Adipocyte (in vitro differentiated cells): ENCODE results near the gene RHOBTB3.
A peak's percentile ranks its signal among the peaks of the same experiment; 100 is the strongest.

Experiments
- DNase-seq: peaks from one replicate; pipeline ENCODE4 v3.0.0-alpha.2; 2015; ENCODE audit warnings: low read depth
- H3K27me3 ChIP-seq: replicated peaks from 2 replicates; pipeline ENCODE4 v1.7.0; 2013; ENCODE audit warnings: mild to moderate bottlenecking, low read length, moderate library complexity; ENCODE audit not compliant: control insufficient read depth, insufficient read depth
- H3K36me3 ChIP-seq: 2 replicates; pipeline ENCODE4 v1.7.0; 2013; ENCODE audit warnings: low read length, mild to moderate bottlenecking, moderate library complexity; ENCODE audit not compliant: control insufficient read depth, insufficient read depth, severe bottlenecking
- H3K4me1 ChIP-seq: 2 replicates; pipeline ENCODE4 v1.7.0; 2013; ENCODE audit warnings: mild to moderate bottlenecking, low read length, moderate library complexity; ENCODE audit not compliant: control insufficient read depth, insufficient read depth
- H3K4me3 ChIP-seq: 2 replicates; pipeline ENCODE4 v1.7.0; 2013; ENCODE audit warnings: mild to moderate bottlenecking, low read length, moderate library complexity
- H3K9ac ChIP-seq: 2 replicates; pipeline ENCODE4 v1.7.0; 2013; ENCODE audit warnings: mild to moderate bottlenecking, low read length, moderate library complexity
- H3K9me3 ChIP-seq: 2 replicates; pipeline ENCODE4 v1.7.0; 2013; ENCODE audit warnings: mild to moderate bottlenecking, low read length, moderate library complexity; ENCODE audit not compliant: control insufficient read depth

The RHOBTB3 gene

DNA sequence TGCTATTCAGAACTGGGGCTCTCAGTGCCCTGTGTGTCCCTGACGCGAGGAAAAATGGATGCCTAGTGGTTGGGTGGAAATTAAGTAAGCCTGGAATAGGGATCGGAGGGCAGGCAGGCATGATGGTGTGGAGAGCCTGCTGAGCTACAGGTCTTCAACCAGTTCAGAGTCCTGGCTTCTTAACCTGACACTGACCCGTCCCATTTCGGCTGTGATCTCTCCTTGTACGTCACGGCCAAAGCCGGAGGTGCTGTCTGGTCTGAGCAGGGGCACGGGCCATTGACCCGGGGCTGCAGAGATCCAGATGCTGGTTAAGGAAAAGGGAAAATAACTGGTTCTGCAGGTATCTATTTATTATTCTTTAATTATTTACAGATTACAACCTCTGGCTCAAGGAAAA is 27.9 kb downstream of the RHOBTB3 start:
- Histone ChIP-seq H3K4me3 (no peak overlapping the region), H3K36me3 (peaks cover 59% of the 10 kb centered on the region)
- no peak for DNase-seq

DNA sequence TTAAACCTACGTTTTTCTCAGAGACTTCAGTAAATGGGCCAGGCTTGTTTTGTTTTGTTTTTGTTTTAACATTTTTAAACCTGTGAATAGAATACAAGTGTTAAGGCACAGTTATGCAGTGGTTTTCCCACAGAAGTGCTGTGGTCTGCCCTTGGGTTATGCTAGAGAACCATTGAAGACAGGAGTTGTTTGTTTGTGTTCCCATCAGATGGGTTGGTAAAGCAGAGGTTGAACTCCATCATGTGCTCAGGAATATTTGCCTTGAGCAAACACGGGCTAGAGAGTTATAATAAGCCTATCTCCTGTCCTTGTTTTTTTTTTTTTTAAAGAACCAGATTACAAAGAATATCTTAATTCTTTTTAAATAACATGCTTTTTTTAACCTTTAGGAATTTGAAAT is 28.5 kb downstream of the RHOBTB3 start:
- no peaks in the 10 kb centered on the region for H3K27me3 ChIP-seq
- peak overlapping the region; percentile 23 for H3K4me3 ChIP-seq
- peak; percentile 69 for DNase-seq
- H3K36me3 ChIP-seq, result peaks cover 59% of the 10 kb centered on the region
- peak overlapping the region; percentile 39 for H3K9ac ChIP-seq
- H3K4me1 ChIP-seq, result peaks cover 55% of the 10 kb centered on the region
- H3K9me3 ChIP-seq, result no peaks in the 10 kb centered on the region

More for the DNA sequence above, 27.9 kb downstream of the RHOBTB3 start:
- Histone ChIP-seq H3K27me3 (no peaks in the 10 kb centered on the region), H3K4me1 (peaks cover 58% of the 10 kb centered on the region), H3K9me3 (no peaks in the 10 kb centered on the region), H3K9ac (peak overlapping the region; percentile 39)

DNA sequence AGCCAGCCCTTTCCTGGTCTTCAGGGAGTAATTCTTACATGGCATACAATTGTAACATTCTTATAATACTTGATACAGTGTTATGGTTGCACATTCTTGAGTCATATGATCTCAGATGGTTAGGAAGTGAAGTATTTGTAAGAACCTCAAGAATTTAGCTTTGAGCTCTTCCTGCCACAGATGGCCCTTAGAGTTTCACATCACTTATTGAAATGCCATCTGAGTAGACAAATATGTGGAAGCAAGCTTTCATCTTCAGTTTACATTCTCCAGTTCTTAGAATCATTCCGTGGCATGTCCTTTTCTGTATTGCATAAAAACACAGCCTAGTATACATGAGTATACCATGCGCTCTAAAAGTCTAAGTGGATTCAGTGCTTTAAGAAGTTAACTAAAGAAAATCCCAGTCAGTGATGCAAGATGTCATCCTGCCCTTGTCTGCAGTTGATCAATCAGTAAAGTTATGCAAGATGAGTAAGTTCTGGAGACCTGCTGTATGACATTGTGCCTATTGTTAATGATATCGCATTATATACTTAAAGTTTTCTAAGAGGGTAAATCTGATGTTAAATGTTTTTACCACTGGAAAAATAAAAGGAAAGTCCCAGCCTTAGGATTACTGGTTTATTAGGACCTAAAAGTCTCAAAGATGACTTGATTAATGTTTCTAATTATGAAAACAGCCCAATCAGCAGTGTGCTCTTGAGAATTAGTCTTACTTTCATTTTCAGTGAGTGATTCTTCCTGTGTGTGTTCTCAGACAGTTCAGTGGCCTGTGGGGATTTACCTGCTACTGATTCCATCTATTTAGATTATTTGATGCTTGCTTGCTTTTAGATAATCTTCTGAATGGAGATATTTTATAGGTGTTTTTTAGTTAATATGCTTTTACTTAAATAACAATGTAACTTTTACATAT is 29.4 kb downstream of the RHOBTB3 start:
- peaks cover 60% of the 10 kb centered on the region for H3K36me3 ChIP-seq
- H3K4me3 ChIP-seq, result peak overlapping the region; percentile 67
- DNase-seq, result peak; percentile 90
- no peaks in the 10 kb centered on the region for H3K9me3 ChIP-seq
- H3K9ac ChIP-seq, result peak overlapping the region; percentile 20
- no peaks in the 10 kb centered on the region for H3K27me3 ChIP-seq
- peaks cover 52% of the 10 kb centered on the region for H3K4me1 ChIP-seq

DNA sequence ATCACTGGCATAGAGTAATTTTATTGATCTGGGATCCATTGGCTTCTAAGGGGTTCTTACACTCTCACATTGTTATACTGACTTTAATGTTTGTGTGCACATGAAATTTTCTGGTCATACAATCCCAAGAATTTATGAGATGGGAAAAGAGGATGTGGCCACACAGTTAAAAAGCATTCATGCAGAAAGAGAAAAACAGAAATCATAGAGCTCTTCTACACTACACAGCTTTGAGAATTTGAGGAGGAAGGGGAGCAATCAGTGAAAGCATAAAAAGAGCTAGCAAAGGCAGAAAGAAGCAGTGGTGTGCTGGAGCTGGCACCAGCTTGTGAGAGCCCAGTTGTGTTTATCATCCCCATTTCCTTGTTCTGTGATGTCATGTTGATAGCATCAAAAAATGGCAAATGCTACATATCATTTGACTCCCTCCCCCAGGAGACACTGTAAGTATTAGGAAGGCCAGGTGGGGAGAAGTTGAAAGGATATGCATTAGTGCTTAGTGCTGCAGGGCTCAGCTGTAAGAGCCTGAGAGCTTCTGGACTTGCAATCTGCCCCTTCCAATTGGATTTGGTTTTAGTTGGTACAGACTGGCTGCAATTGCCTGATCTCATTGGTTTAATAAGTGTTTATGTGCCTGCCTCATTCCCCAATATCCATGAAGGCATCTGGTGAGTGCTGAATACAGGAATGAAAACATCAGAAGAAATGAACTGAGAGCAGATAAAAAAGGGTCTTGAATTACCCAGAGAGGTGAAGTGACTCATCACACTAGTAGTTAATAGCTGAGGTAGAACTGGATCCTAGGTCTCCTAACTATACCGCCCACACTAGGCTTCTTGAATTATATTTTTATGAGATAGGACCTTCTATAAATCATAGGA is 30.9 kb downstream of the RHOBTB3 start:
- Histone ChIP-seq H3K9me3 (no peaks in the 10 kb centered on the region), H3K9ac (no peak overlapping the region), H3K36me3 (peaks cover 54% of the 10 kb centered on the region), H3K27me3 (no peaks in the 10 kb centered on the region), H3K4me1 (peaks cover 52% of the 10 kb centered on the region), H3K4me3 (no peak overlapping the region)
- DNase-seq, result no peak

DNA sequence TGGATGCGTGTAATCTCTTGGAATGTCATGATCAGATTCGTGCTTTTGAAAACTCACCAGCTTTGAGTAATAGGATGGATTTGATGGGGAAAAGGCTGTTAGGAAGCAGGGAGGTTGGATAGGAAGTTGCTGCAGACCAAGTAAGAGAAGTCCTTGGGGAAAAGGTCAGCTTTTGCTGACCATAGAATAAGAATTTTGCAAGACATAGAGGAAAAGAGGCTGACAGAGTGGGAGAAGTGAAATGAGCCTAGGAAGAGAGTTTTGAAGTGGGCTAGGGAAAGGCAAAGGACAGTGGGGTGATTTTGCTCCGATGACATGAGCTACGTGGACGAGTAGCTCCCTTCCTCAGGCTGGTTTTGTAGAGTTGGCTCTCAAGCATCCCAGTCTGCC is 31.5 kb downstream of the RHOBTB3 start:
- Histone ChIP-seq H3K4me3 (no peak overlapping the region), H3K4me1 (peaks cover 52% of the 10 kb centered on the region), H3K27me3 (no peaks in the 10 kb centered on the region), H3K9me3 (no peaks in the 10 kb centered on the region), H3K9ac (no peak overlapping the region), H3K36me3 (peaks cover 54% of the 10 kb centered on the region)
- DNase-seq, result no peak

DNA sequence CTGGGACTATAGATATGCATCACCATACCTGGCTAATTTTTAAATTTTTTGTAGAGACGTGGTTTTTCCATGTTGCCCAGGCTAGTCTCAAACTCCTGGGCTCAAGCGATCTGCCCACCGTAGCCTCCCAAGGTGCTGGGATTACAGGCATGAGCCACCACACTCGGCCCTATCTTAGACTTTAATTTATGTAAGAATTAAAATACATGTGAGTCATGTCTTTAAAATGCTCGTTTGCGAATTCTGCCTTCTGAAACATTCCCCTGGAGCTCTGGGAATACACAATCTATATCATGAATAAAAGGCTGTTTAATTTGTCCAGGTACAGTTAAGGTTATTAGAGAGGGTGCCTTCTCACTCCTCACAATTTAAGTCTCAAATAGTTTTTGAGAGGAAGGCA is 32.8 kb downstream of the RHOBTB3 start:
- Histone ChIP-seq H3K9me3 (no peaks in the 10 kb centered on the region), H3K36me3 (peaks cover 54% of the 10 kb centered on the region)

DNA sequence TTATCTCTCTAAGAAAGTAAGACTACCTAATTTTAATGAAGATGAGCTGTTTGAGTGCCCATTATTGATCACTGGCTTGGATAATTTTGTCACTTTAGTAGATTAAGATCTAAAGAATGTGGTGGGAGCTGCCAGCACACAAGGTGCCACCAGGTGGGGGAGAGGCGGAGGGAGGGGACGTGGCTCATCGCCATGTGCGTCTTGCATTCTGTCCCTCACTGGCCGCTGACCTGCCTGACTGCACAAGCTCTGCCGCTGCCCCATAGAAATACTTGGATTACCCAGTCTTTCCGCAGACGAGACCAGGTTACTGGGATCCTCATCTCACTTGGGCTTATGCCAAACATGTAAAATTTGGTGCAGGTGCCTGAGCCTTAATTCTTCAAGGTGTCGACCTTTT is 37.6 kb downstream of the RHOBTB3 start:
- Histone ChIP-seq H3K36me3 (peaks cover 91% of the 10 kb centered on the region), H3K9me3 (no peaks in the 10 kb centered on the region), H3K4me1 (peaks cover 5% of the 10 kb centered on the region), H3K27me3 (no peaks in the 10 kb centered on the region), H3K4me3 (no peak overlapping the region), H3K9ac (no peak overlapping the region)
- no peak for DNase-seq

More for the DNA sequence above, 32.8 kb downstream of the RHOBTB3 start:
- Histone ChIP-seq H3K9ac (no peak overlapping the region), H3K4me1 (peaks cover 47% of the 10 kb centered on the region), H3K27me3 (no peaks in the 10 kb centered on the region), H3K4me3 (no peak overlapping the region)
- DNase-seq, result no peak

DNA sequence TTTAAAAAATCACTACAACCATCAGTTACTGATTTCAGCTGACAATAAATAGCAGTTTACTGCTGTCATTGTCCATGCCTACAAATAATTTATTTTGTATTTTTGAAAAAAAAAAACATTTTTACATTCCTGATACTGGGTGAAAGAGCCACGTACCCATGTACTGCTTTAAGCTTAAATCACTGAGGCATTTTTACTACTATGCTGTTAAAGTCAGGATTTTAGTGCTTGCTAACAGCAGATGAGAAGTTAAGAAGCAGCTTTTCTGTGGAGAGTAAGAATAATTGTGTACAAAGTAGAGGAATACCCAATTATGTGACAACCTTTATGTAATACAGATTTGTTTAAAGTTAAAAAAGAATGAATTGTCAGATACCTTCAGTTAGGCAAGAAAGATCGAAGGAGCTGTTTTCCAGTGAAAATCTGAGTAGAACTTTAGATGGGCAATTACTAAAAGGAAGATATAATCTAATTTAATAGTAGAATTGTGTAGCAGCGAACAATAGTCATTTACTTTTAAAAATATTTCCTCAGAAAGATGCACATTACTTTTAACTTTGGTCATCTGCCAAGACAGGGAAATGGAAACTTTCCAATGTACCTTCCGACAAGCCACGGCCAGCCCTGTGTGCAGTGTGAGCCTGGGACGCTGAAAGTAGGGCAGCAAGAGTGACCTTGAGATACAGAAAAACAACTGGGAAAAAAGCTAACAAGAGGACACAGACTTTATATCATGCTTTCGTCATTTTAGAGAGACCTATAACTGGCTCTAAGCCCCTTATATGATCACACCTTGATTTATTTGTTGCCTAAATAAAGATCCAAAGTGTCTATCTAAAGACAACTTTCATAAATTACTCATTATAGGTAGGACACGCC is 39.9 kb downstream of the RHOBTB3 start:
- H3K9me3 ChIP-seq, result no peaks in the 10 kb centered on the region
- H3K4me3 ChIP-seq, result no peak overlapping the region
- H3K4me1 ChIP-seq, result no peaks in the 10 kb centered on the region
- H3K36me3 ChIP-seq, result peaks cover 77% of the 10 kb centered on the region
- no peaks in the 10 kb centered on the region for H3K27me3 ChIP-seq
- no peak for DNase-seq
- H3K9ac ChIP-seq, result no peak overlapping the region

DNA sequence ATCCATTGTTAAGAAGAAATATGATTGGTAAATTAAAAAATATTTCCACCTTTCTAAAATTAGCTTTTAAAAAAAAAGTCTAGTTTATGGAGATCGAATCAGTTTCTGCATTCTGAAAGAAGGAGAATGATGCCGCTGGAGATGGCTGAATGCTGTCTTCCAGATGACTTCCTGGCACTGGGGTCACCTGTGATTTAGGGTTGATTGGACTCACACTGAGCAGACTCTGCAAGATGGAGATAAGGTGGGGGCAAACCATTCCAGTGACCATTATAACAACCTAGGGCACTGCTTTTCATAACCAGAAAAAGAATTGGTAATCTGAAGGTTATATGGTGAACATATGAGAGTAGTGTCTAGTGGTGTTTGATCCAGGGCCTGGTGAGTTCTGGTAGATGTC is 40.8 kb downstream of the RHOBTB3 start:
- Histone ChIP-seq H3K9ac (no peak overlapping the region), H3K27me3 (no peaks in the 10 kb centered on the region), H3K4me3 (no peak overlapping the region), H3K36me3 (peaks cover 73% of the 10 kb centered on the region), H3K9me3 (no peaks in the 10 kb centered on the region), H3K4me1 (no peaks in the 10 kb centered on the region)
- DNase-seq, result no peak

DNA sequence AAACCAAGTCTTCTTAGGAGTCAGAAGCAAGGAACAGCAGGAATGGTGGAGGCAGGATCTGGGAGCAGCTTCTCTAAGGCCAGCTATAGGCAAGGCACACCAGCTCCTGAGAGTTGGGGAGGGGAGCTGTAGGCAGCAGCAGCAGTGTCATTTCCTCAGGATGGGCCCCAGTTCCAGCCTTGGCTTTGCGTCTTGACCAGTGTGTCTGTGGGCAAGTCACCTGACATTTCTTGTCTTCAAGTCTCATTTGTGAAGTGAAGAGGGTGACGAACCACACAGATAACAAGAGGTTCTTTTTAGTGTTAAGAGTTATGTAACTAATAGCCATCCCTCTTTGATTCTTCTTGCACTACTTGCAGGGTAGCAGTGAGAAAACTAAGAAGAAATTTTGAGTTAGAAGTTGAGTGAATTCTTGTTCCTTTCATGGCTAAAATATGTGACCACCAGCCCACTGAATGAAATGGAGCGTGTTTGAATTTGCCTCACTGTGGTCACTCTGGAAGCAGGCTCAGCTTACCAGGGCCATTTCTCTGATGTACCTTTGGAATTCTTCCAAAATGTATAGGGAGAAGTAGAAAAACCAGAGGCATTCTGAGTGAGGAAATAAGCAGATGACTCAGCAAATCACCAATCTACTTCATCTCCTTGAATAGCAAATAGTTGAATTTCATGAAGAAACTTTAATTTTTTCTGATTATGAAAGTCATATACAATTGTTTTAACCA is 42.4 kb downstream of the RHOBTB3 start:
- H3K9me3 ChIP-seq, result no peaks in the 10 kb centered on the region
- H3K36me3 ChIP-seq, result peaks cover 69% of the 10 kb centered on the region
- no peaks in the 10 kb centered on the region for H3K27me3 ChIP-seq
- H3K4me3 ChIP-seq, result no peak overlapping the region
- H3K9ac ChIP-seq, result no peak overlapping the region
- DNase-seq, result peak; percentile 87
- H3K4me1 ChIP-seq, result no peaks in the 10 kb centered on the region
